Measurements from ENCODE around the gene BRAT1. TPM values are rescaled to one million over a fixed set of nuclear protein-coding genes. Genes with fewer than 3 reads are reported as not detected.

BRAT1 gene
- polyA plus RNA-seq, 1 donor from 2014 or later, result 60.3 TPM

GRCh38 chr7:2602406-2603043 is 47.2 kb upstream of the BRAT1 start:
- H3F3A ChIP-seq (ENCODE audit: insufficient read depth, low read length, poor library complexity, severe bottlenecking), result no peaks in the 10 kb centered on the region
- no peaks in the 10 kb centered on the region for H3K9me2 ChIP-seq (ENCODE audit: insufficient read depth, low read length)
- no peak overlapping the region for H3K4me3 ChIP-seq (ENCODE audit: low read length)
- H3K9ac ChIP-seq (ENCODE audit: low read length), result no peak overlapping the region
- H3K27me3 ChIP-seq (ENCODE audit: insufficient read depth, low read depth, low read length), result no peaks in the 10 kb centered on the region
- H3K4me2 ChIP-seq (ENCODE audit: low read length), result no peak overlapping the region
- TF ChIP-seq RAD21 (conservative IDR thresholded peaks at IDR 0.05), result no peak
- TF ChIP-seq EZH2 (IDR thresholded peaks at IDR 0.05; ENCODE audit: borderline replicate concordance, insufficient read depth, low read length, poor library complexity, severe bottlenecking), result no peak
- no peak for TF ChIP-seq REST (IDR thresholded peaks at IDR 0.05; ENCODE audit: borderline replicate concordance)
- H3K79me2 ChIP-seq (replicated peaks; ENCODE audit: insufficient read depth, low read length), result no peaks in the 10 kb centered on the region
- no peaks in the 10 kb centered on the region for H3K9me3 ChIP-seq (ENCODE audit: low read length)
- no peak overlapping the region for H3K27ac ChIP-seq (ENCODE audit: low read length)
- no peaks in the 10 kb centered on the region for H3K36me3 ChIP-seq (ENCODE audit: insufficient read depth, low read length)
- H4K20me1 ChIP-seq (ENCODE audit: insufficient read depth), result no peaks in the 10 kb centered on the region
- H2AFZ ChIP-seq (ENCODE audit: low read depth, low read length), result no peak overlapping the region

DNA sequence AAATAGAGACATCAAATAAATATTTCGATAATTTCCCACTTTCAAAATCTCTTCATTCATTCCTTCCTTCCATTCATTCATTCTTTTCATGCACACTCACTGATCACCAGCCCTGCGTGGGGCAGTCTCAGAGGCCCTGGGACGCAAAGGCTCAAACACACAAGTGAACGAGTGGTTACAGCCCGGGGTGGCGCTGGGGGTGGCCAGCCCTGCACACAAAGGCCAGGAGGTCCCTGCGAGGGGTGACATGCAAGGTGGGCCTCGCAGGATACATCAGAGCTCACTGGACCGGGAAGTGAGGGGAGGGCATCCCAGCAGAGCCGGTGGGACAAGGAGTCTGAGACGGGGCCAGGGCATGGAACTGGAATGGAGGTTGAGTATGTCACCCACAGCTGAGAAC is 46.6 kb upstream of the BRAT1 start:
- TF ChIP-seq MXI1 (conservative IDR thresholded peaks at IDR 0.05; ENCODE audit: poor library complexity, severe bottlenecking) (no peak), TAF1 (IDR thresholded peaks at IDR 0.05; ENCODE audit: low read depth) (no peak), POLR2AphosphoS5 (IDR thresholded peaks at IDR 0.05) (no peak), REST (IDR thresholded peaks at IDR 0.05; ENCODE audit: borderline replicate concordance) (no peak), RAD21 (conservative IDR thresholded peaks at IDR 0.05) (no peak), EZH2 (IDR thresholded peaks at IDR 0.05; ENCODE audit: borderline replicate concordance, insufficient read depth, low read length, poor library complexity, severe bottlenecking) (no peak), SMC3 (conservative IDR thresholded peaks at IDR 0.05; ENCODE audit: poor library complexity) (no peak), EP300 (conservative IDR thresholded peaks at IDR 0.05; ENCODE audit: poor library complexity, severe bottlenecking) (no peak)
- TF ChIP-seq, protein P1, sequence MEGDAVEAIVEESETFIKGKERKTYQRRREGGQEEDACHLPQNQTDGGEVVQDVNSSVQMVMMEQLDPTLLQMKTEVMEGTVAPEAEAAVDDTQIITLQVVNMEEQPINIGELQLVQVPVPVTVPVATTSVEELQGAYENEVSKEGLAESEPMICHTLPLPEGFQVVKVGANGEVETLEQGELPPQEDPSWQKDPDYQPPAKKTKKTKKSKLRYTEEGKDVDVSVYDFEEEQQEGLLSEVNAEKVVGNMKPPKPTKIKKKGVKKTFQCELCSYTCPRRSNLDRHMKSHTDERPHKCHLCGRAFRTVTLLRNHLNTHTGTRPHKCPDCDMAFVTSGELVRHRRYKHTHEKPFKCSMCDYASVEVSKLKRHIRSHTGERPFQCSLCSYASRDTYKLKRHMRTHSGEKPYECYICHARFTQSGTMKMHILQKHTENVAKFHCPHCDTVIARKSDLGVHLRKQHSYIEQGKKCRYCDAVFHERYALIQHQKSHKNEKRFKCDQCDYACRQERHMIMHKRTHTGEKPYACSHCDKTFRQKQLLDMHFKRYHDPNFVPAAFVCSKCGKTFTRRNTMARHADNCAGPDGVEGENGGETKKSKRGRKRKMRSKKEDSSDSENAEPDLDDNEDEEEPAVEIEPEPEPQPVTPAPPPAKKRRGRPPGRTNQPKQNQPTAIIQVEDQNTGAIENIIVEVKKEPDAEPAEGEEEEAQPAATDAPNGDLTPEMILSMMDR (IDR thresholded peaks at IDR 0.05; ENCODE audit: poor library complexity, severe bottlenecking), result no peak
- H3K4me3 ChIP-seq (ENCODE audit: low read length), result no peak overlapping the region
- no peak overlapping the region for H3K9ac ChIP-seq (ENCODE audit: low read length)
- no peaks in the 10 kb centered on the region for H3K9me3 ChIP-seq (ENCODE audit: low read length)
- no peak overlapping the region for H2AFZ ChIP-seq (ENCODE audit: low read depth, low read length)
- no peaks in the 10 kb centered on the region for H3F3A ChIP-seq (ENCODE audit: insufficient read depth, low read length, poor library complexity, severe bottlenecking)
- H3K4me2 ChIP-seq (ENCODE audit: low read length), result no peak overlapping the region
- H3K9me2 ChIP-seq (ENCODE audit: insufficient read depth, low read length), result no peaks in the 10 kb centered on the region
- no peaks in the 10 kb centered on the region for H4K20me1 ChIP-seq (ENCODE audit: insufficient read depth)
- no peaks in the 10 kb centered on the region for H3K36me3 ChIP-seq (ENCODE audit: insufficient read depth, low read length)
- no peaks in the 10 kb centered on the region for H3K79me2 ChIP-seq (replicated peaks; ENCODE audit: insufficient read depth, low read length)
- H3K27ac ChIP-seq (ENCODE audit: low read length), result no peak overlapping the region
- H3K27me3 ChIP-seq (ENCODE audit: insufficient read depth, low read depth, low read length), result no peaks in the 10 kb centered on the region
